HG03039 (cell line): Measurements from ENCODE around the gene HOMER2.
"Not testable (repeated sequence)": the region's sequence is repeated elsewhere in the genome, so short reads cannot be mapped to it uniquely, and the experiment has no call there.

Source experiments
- ATAC-seq: cut with Tn5 transposase; IDR thresholded peaks from one replicate; pipeline ENCODE4 v1.9.1; 2021; ENCODE audit warnings: mild to moderate bottlenecking, moderate library complexity; ENCODE audit not compliant: unreplicated experiment

The HOMER2 gene

GRCh38 chr15:82865581-82865980 lies 86.9 kb downstream of the HOMER2 start:
- ATAC-seq, result not testable (repeated sequence)

GRCh38 chr15:82864967-82865366 lies 87.6 kb downstream of the HOMER2 start:
- ATAC-seq, result no peak

- no peak for ATAC-seq
Measured at GRCh38 chr15:82862886-82863285, 89.6 kb downstream of the HOMER2 start.

GRCh38 chr15:82858932-82859331 lies 93.6 kb downstream of the HOMER2 start:
- ATAC-seq, result no peak

GRCh38 chr15:82856397-82857170 lies 95.9 kb downstream of the HOMER2 start:
- ATAC-seq, result no peak

- ATAC-seq, result no peak
Measured at GRCh38 chr15:82855286-82856100, 97.0 kb downstream of the HOMER2 start.

- no peak for ATAC-seq
Measured at GRCh38 chr15:82854554-82854953, 98.0 kb downstream of the HOMER2 start.

- no peak for ATAC-seq
Measured at GRCh38 chr15:82852941-82853561, 99.5 kb downstream of the HOMER2 start.

GRCh38 chr15:82851981-82852511 lies 100.5 kb downstream of the HOMER2 start:
- ATAC-seq, result no peak

- ATAC-seq, result no peak
Measured at GRCh38 chr15:82851306-82851850, 101.1 kb downstream of the HOMER2 start.

- ATAC-seq, result no peak
Measured at GRCh38 chr15:82850731-82851130, 101.8 kb downstream of the HOMER2 start.

- no peak for ATAC-seq
Measured at GRCh38 chr15:82849556-82850512, 102.7 kb downstream of the HOMER2 start.

GRCh38 chr15:82848241-82848993 lies 104.1 kb downstream of the HOMER2 start:
- no peak for ATAC-seq

GRCh38 chr15:82847703-82848102 lies 104.8 kb downstream of the HOMER2 start:
- ATAC-seq, result no peak

GRCh38 chr15:82846621-82847020 lies 105.9 kb downstream of the HOMER2 start:
- ATAC-seq, result no peak

GRCh38 chr15:82845686-82846085 lies 106.8 kb downstream of the HOMER2 start:
- no peak for ATAC-seq

GRCh38 chr15:82843566-82843965 lies 109.0 kb downstream of the HOMER2 start:
- ATAC-seq, result no peak

- no peak for ATAC-seq
Measured at GRCh38 chr15:82840166-82840565, 112.4 kb downstream of the HOMER2 start.

- no peak for ATAC-seq
Measured at GRCh38 chr15:82839136-82839535, 113.4 kb downstream of the HOMER2 start.
